ENCODE measurements around the gene C6orf47.

Gene C6orf47

GRCh38 chr6:31634131-31634530 is 26.4 kb downstream of the C6orf47 start:
- ATAC-seq = no peak

- no peak for ATAC-seq
Measured at GRCh38 chr6:31633447-31633846, 27.1 kb downstream of the C6orf47 start.

GRCh38 chr6:31632279-31632946 is 28.2 kb downstream of the C6orf47 start:
- no peak for ATAC-seq

GRCh38 chr6:31631681-31632278 is 28.8 kb downstream of the C6orf47 start:
- ATAC-seq = no peak

- ATAC-seq = no peak
Measured at GRCh38 chr6:31631209-31631608, 29.4 kb downstream of the C6orf47 start.

GRCh38 chr6:31630177-31630934 is 30.2 kb downstream of the C6orf47 start:
- ATAC-seq = no peak

- no peak for ATAC-seq
Measured at GRCh38 chr6:31629014-31629413, 31.6 kb downstream of the C6orf47 start.

- ATAC-seq = no peak
Measured at GRCh38 chr6:31627690-31628287, 32.8 kb downstream of the C6orf47 start.

GRCh38 chr6:31626952-31627351 is 33.6 kb downstream of the C6orf47 start:
- ATAC-seq = no peak

- ATAC-seq = no peak
Measured at GRCh38 chr6:31624070-31624469, 36.5 kb downstream of the C6orf47 start.

GRCh38 chr6:31622684-31623091 is 37.9 kb downstream of the C6orf47 start:
- ATAC-seq = no peak

GRCh38 chr6:31621991-31622390 is 38.6 kb downstream of the C6orf47 start:
- no peak for ATAC-seq

- ATAC-seq = no peak
Measured at GRCh38 chr6:31621320-31621939, 39.1 kb downstream of the C6orf47 start.

GRCh38 chr6:31620586-31621319 is 39.8 kb downstream of the C6orf47 start, which contains the start of gene PRRC2A:
TSS of gene PRRC2A (plus strand) at chr6:31620715. CDS start at chr6:31622790, 2,075 bp downstream.
- ATAC-seq = peak; percentile 57 to 63

- peak; percentile 82 to 86 for ATAC-seq
Measured at GRCh38 chr6:31619805-31620585, 40.6 kb downstream of the C6orf47 start.

- no peak for ATAC-seq
Measured at GRCh38 chr6:31617010-31617409, 43.6 kb downstream of the C6orf47 start.

- ATAC-seq = no peak
Measured at GRCh38 chr6:31615748-31616147, 44.8 kb downstream of the C6orf47 start.

GRCh38 chr6:31614684-31615578 is 45.6 kb downstream of the C6orf47 start, which contains the start of gene AIF1:
TSS of gene AIF1 (plus strand) at chr6:31615234. CDS start at chr6:31615330, 96 bp downstream.
- ATAC-seq = no peak

GRCh38 chr6:31614075-31614619 is 46.4 kb downstream of the C6orf47 start:
- ATAC-seq = no peak

- no peak for ATAC-seq
Measured at GRCh38 chr6:31610968-31611367, 49.6 kb downstream of the C6orf47 start.
